Tibial nerve (tissue), 3 donors: ENCODE results near the gene FAM131C.

ENCODE experiments used
- POLR2A ChIP-seq, 2 donors: fragments of 450-650 bp; IDR thresholded peaks; one replicate each; pipeline ENCODE4 v1.6.1; 2017; ENCODE audit warnings: antibody characterized with exemption in 2 of 2, mild to moderate bottlenecking in 2 of 2, moderate library complexity in 2 of 2
- TF ChIP-seq, protein P1 (sequence below), 5 experiments: fragments of 200-600 bp in 3 of 5; fragments of 450-650 bp in 2 of 5; sonication (generic) in 3 of 5; IDR thresholded peaks; one replicate each; pipeline ENCODE4 v1.5.1; 2016 to 2019; ENCODE audit warnings: antibody characterized with exemption in 5 of 5, mild to moderate bottlenecking in 3 of 5, moderate library complexity in 2 of 5

DNA sequence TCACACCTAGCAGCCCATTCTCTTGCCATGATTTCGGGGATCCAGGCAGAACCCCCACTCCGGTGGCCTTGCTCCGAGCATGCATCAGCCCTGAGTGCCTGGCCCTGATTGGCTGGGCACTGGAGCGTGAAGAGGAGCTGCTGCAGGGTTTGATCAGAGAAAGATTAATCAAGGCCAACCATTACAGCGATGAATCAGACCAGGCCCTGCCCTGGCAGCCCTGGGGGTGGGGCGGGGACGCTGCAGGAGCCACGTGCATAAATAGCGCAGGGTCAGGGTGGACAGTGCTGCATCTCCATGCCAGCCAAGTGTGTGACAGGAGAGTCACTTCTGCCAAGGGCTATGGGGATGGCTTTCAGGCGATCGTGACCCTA lies 3.4 kb upstream of the FAM131C start:
- TF ChIP-seq, protein P1, sequence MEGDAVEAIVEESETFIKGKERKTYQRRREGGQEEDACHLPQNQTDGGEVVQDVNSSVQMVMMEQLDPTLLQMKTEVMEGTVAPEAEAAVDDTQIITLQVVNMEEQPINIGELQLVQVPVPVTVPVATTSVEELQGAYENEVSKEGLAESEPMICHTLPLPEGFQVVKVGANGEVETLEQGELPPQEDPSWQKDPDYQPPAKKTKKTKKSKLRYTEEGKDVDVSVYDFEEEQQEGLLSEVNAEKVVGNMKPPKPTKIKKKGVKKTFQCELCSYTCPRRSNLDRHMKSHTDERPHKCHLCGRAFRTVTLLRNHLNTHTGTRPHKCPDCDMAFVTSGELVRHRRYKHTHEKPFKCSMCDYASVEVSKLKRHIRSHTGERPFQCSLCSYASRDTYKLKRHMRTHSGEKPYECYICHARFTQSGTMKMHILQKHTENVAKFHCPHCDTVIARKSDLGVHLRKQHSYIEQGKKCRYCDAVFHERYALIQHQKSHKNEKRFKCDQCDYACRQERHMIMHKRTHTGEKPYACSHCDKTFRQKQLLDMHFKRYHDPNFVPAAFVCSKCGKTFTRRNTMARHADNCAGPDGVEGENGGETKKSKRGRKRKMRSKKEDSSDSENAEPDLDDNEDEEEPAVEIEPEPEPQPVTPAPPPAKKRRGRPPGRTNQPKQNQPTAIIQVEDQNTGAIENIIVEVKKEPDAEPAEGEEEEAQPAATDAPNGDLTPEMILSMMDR (IDR thresholded peaks at IDR 0.05), result no peak
- no peak for TF ChIP-seq POLR2A (IDR thresholded peaks at IDR 0.05)
